CD4-positive, CD25-positive, alpha-beta regulatory T cell (primary cell): Measurements from ENCODE around the gene CDKN1B. TPM values are rescaled to one million over a fixed set of nuclear protein-coding genes. Genes with fewer than 3 reads are reported as not detected.

Experiments used
- ATAC-seq, 2 donors: fragments of 150-1000 bp; cut with Tn5 transposase; one replicate each; pipeline ENCODE4 v1.10.0; 2021; ENCODE audit warnings: low read depth in 2 of 2, moderate number of reproducible peaks in 2 of 2, moderate library complexity in 1 of 2
- DNase-seq, 3 donors: peaks; one replicate each; pipeline versions ENCODE4 v3.0.0 to v3.0.0-alpha.2; 2012 to 2022; ENCODE audit warnings: mixed read lengths in 1 of 3
- H3K27ac ChIP-seq: one replicate; pipeline ENCODE4 v1.7.0; 2013; ENCODE audit warnings: mild to moderate bottlenecking, low read length; ENCODE audit not compliant: insufficient read depth, poor library complexity, severe bottlenecking
- H3K27me3 ChIP-seq: one replicate; pipeline ENCODE4 v1.7.0; 2013; ENCODE audit warnings: low read length; ENCODE audit not compliant: control insufficient read depth, insufficient read depth
- H3K36me3 ChIP-seq: one replicate; pipeline ENCODE4 v1.7.0; 2013; ENCODE audit warnings: mild to moderate bottlenecking, low read length, moderate library complexity; ENCODE audit not compliant: control insufficient read depth, insufficient read depth
- H3K4me1 ChIP-seq: 2 replicates; pipeline ENCODE4 v1.7.0; 2013; ENCODE audit warnings: mild to moderate bottlenecking, low read length; ENCODE audit not compliant: insufficient read depth, control insufficient read depth, poor library complexity, severe bottlenecking
- H3K4me3 ChIP-seq: one replicate; pipeline ENCODE4 v1.7.0; 2013; ENCODE audit warnings: low read depth, mild to moderate bottlenecking, low read length, moderate library complexity
- H3K9me3 ChIP-seq, 2 experiments: 1 replicate in 1 of 2; 2 replicates in 1 of 2; pipeline ENCODE4 v1.7.0; 2013; ENCODE audit warnings: low read length in 2 of 2, mild to moderate bottlenecking in 1 of 2, moderate library complexity in 1 of 2; ENCODE audit not compliant: control insufficient read depth in 2 of 2
- H3K27ac Mint-ChIP-seq, 3 donors: one replicate each; pipeline ENCODE4 v1.8.0; 2020 to 2022; ENCODE audit warnings: mild to moderate bottlenecking in 3 of 3, mixed read lengths in 3 of 3, moderate library complexity in 2 of 3
- H3K27me3 Mint-ChIP-seq: one replicate; pipeline ENCODE4 v1.8.0; 2022; ENCODE audit warnings: mild to moderate bottlenecking, mixed read lengths
- H3K36me3 Mint-ChIP-seq: one replicate; pipeline ENCODE4 v1.8.0; 2020; ENCODE audit warnings: mixed read lengths
- H3K4me1 Mint-ChIP-seq, 4 donors: one replicate each; pipeline ENCODE4 v1.8.0; 2020 to 2022; ENCODE audit warnings: mixed read lengths in 4 of 4, mild to moderate bottlenecking in 1 of 4
- H3K4me3 Mint-ChIP-seq, 4 donors: one replicate each; pipeline ENCODE4 v1.8.0; 2020 to 2022; ENCODE audit warnings: mild to moderate bottlenecking in 4 of 4, mixed read lengths in 4 of 4, moderate library complexity in 3 of 4
- H3K9me3 Mint-ChIP-seq, 7 donors: one replicate each; pipeline ENCODE4 v1.8.0; 2020 to 2022; ENCODE audit warnings: mixed read lengths in 7 of 7, mild to moderate bottlenecking in 3 of 7, moderate library complexity in 2 of 7
- polyA plus RNA-seq, 4 donors: library from polyadenylated mRNA; unstranded; fragments of 300-500 nt; fragmentation: Illumina TruSeq; gene quantifications; one replicate each; pipeline ENCODE4 v1.2.3, GENCODE V29; 2021
- total RNA-seq: library from RNA; stranded (reverse); gene quantifications from one replicate; pipeline ENCODE4 v1.2.3, GENCODE V29; 2022

The CDKN1B gene
- total and polyA plus RNA-seq, 5 donors from 2014 or later: 13.4 to 391 (median 23.3) TPM

- no peaks in the 10 kb centered on the region for H3K9me3 ChIP-seq
- ATAC-seq: no peak
- Mint-ChIP-seq H3K36me3 (peaks cover 25% of the 10 kb centered on the region), H3K4me3 (no peak overlapping the region), H3K27me3 (no peaks in the 10 kb centered on the region), H3K27ac (no peak overlapping the region), H3K9me3 (no peaks in the 10 kb centered on the region), H3K4me1 (peaks cover 9 to 25% (median 17%) of the 10 kb centered on the region in 4 donors)
- H3K4me3 ChIP-seq: no peak overlapping the region
- DNase-seq: no peak
- no peaks in the 10 kb centered on the region for H3K27me3 ChIP-seq
- peaks cover 4% of the 10 kb centered on the region for H3K36me3 ChIP-seq
- H3K4me1 ChIP-seq: no peaks in the 10 kb centered on the region
- H3K27ac ChIP-seq: no peak overlapping the region
Measured at GRCh38 chr12:12748044-12748443, 30.9 kb downstream of the CDKN1B start.

- no peaks in the 10 kb centered on the region for H3K9me3 ChIP-seq
- H3K36me3 Mint-ChIP-seq: peaks cover 22% of the 10 kb centered on the region
- no peak for ATAC-seq
- H3K27ac ChIP-seq: no peak overlapping the region
- no peak overlapping the region for H3K4me3 Mint-ChIP-seq
- no peaks in the 10 kb centered on the region for H3K27me3 Mint-ChIP-seq
- DNase-seq: no peak
- no peaks in the 10 kb centered on the region for H3K27me3 ChIP-seq
- H3K4me1 ChIP-seq: no peaks in the 10 kb centered on the region
- no peak overlapping the region for H3K4me3 ChIP-seq
- peaks cover 9 to 25% (median 17%) of the 10 kb centered on the region in 4 donors for H3K4me1 Mint-ChIP-seq
- peaks cover 4% of the 10 kb centered on the region for H3K36me3 ChIP-seq
- H3K9me3 Mint-ChIP-seq: no peaks in the 10 kb centered on the region
- H3K27ac Mint-ChIP-seq: peak overlapping the region in 1 of 3 donors; percentile 44
Measured at GRCh38 chr12:12749433-12749832, 32.3 kb downstream of the CDKN1B start.

DNA sequence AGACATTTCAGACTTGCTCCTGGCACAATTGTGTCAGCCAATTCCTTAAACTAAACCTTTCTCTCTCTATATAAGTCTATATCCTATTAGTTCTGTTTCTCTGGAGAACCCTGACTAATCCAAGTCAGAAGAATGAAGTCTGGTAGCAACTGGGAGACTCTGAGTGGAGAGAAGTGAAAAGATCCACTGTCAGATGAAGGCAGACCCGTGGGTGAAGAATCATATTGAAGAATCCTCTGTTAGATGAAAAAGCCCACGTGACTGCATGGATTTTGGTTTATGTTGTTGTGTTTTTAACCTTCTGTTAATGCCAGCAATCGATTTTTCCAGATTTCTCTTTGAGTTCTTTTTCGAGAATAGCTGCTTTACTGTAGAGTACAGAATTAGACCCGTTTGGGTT is 38.8 kb downstream of the CDKN1B start:
- no peak overlapping the region for H3K4me3 Mint-ChIP-seq
- DNase-seq (no peak), ATAC-seq (no peak)
- H3K36me3 Mint-ChIP-seq: peaks cover 5% of the 10 kb centered on the region
- no peaks in the 10 kb centered on the region for H3K9me3 ChIP-seq
- no peaks in the 10 kb centered on the region for H3K27me3 Mint-ChIP-seq
- peaks cover 0 to 16% (median 13%) of the 10 kb centered on the region in 4 donors for H3K4me1 Mint-ChIP-seq
- no peak overlapping the region for H3K27ac ChIP-seq
- H3K36me3 ChIP-seq: peaks cover 4% of the 10 kb centered on the region
- no peak overlapping the region for H3K4me3 ChIP-seq
- no peaks in the 10 kb centered on the region for H3K27me3 ChIP-seq
- no peaks in the 10 kb centered on the region for H3K9me3 Mint-ChIP-seq
- no peak overlapping the region for H3K27ac Mint-ChIP-seq
- no peaks in the 10 kb centered on the region for H3K4me1 ChIP-seq

GRCh38 chr12:12757121-12757520 is 40.0 kb downstream of the CDKN1B start:
- Histone ChIP-seq H3K27me3 (no peaks in the 10 kb centered on the region), H3K27ac (no peak overlapping the region), H3K36me3 (no peaks in the 10 kb centered on the region), H3K4me1 (no peaks in the 10 kb centered on the region), H3K9me3 (no peaks in the 10 kb centered on the region), H3K4me3 (no peak overlapping the region)
- no peak for ATAC-seq
- Mint-ChIP-seq H3K27me3 (no peaks in the 10 kb centered on the region), H3K27ac (peak overlapping the region in 1 of 3 donors; percentile 49), H3K9me3 (no peaks in the 10 kb centered on the region), H3K4me3 (no peak overlapping the region), H3K36me3 (peaks cover 6% of the 10 kb centered on the region), H3K4me1 (peaks cover 0 to 15% (median 7%) of the 10 kb centered on the region in 4 donors)
- no peak for DNase-seq

DNA sequence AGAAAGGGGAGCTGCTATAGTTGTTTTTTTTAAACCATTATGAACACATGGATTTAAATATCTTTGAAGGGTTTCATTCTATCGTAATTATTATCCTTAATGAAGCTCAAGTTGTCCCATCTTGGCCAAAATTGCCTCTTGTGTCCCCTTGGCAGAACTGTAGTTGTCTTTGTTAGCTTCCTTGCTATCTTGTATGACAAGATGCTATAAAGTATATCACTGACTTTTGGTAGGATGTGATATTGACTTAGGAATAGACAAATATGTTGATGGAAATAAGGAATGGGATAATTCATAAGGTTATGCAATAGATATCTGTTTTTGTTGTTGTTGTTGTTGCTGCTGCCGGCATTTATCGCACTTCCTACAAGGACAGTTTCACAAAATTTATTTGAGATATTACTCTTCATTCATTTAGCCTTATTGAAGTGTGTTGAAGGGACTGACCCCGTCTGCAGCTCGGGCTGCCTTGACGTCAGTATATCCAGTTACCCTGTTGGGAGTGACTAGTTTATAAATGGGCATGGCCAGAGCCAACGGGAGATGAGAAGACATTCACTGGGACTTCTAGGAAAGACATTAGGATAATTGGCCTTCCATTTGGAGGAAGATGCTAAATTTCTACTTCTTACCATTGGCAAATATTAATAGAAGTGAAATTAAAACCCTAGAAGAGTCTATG is 42.2 kb downstream of the CDKN1B start:
- DNase-seq (no peak), ATAC-seq (no peak)
- Histone ChIP-seq H3K4me1 (no peaks in the 10 kb centered on the region), H3K27ac (no peak overlapping the region), H3K4me3 (no peak overlapping the region), H3K27me3 (no peaks in the 10 kb centered on the region), H3K36me3 (no peaks in the 10 kb centered on the region), H3K9me3 (no peaks in the 10 kb centered on the region)
- Mint-ChIP-seq H3K4me1 (peaks cover 0 to 12% (median 9%) of the 10 kb centered on the region in 4 donors), H3K27me3 (no peaks in the 10 kb centered on the region), H3K27ac (no peak overlapping the region), H3K36me3 (peaks cover 6% of the 10 kb centered on the region), H3K9me3 (peaks cover 0 to 2% (median 0%) of the 10 kb centered on the region in 7 donors), H3K4me3 (no peak overlapping the region)

DNA sequence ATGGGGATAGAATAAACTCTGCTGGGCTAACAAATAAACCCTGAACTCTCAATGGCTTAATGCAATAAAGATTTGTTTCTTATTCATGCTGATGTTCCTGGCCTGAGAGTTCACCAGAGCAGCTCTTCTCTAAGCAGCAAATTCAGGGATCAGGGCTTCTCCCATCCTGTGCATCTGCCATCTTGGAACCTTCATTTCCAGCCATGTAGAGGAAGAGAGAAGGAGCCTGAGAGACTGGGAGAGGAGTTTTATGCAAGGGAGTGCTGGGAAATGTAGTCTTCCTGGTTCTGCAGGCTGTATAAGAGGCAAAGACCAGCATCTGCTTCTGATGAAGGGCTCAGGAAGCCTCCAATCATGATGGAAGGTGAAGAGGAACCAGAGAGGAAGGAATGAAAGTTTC is 47.7 kb downstream of the CDKN1B start:
- Histone ChIP-seq H3K4me3 (no peak overlapping the region), H3K36me3 (no peaks in the 10 kb centered on the region), H3K27ac (no peak overlapping the region), H3K4me1 (no peaks in the 10 kb centered on the region), H3K27me3 (no peaks in the 10 kb centered on the region), H3K9me3 (peaks cover 0 to 3% of the 10 kb centered on the region in 2 experiments)
- H3K4me3 Mint-ChIP-seq: no peak overlapping the region
- peak overlapping the region in 1 of 3 donors; percentile 60 for H3K27ac Mint-ChIP-seq
- peaks cover 0 to 3% (median 1%) of the 10 kb centered on the region in 7 donors for H3K9me3 Mint-ChIP-seq
- ATAC-seq (no peak), DNase-seq (no peak)
- peaks cover 11% of the 10 kb centered on the region for H3K36me3 Mint-ChIP-seq
- H3K27me3 Mint-ChIP-seq: no peaks in the 10 kb centered on the region
- H3K4me1 Mint-ChIP-seq: peaks cover 0 to 13% (median 6%) of the 10 kb centered on the region in 4 donors

GRCh38 chr12:12770262-12770661 is 53.1 kb downstream of the CDKN1B start:
- H3K27me3 Mint-ChIP-seq: no peaks in the 10 kb centered on the region
- Histone ChIP-seq H3K4me3 (no peak overlapping the region), H3K27me3 (no peaks in the 10 kb centered on the region), H3K36me3 (no peaks in the 10 kb centered on the region), H3K27ac (no peak overlapping the region), H3K4me1 (no peaks in the 10 kb centered on the region), H3K9me3 (peaks cover 0 to 7% of the 10 kb centered on the region in 2 experiments)
- no peak for DNase-seq
- H3K4me3 Mint-ChIP-seq: no peak overlapping the region
- H3K4me1 Mint-ChIP-seq: peaks cover 0 to 5% (median 3%) of the 10 kb centered on the region in 4 donors
- peaks cover 0 to 12% (median 3%) of the 10 kb centered on the region in 7 donors for H3K9me3 Mint-ChIP-seq
- peaks cover 12% of the 10 kb centered on the region for H3K36me3 Mint-ChIP-seq
- ATAC-seq: no peak
- no peak overlapping the region for H3K27ac Mint-ChIP-seq
